Measurements from ENCODE around the gene C19orf47.

The C19orf47 gene

DNA sequence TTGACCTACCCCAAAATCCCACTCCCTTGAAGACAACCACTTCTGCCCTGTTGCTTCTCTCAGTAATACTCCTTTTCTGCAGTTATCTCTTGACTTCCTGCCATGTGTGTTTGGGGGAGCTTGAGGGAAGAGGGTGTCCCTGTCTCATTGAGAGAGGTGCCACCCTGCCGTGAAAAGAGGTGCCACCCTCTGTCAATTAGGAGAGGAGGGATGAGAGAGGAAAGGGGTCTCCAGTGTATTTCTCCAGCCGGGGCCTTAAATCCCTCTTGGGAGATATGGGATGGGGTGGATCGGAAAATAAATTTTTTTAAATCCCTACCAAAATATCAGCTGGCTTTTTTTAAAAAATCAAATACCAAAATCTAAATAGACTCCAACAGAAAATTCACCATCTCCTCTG is 16.8 kb upstream of the C19orf47 start:
- Histone ChIP-seq H3K4me2 (ENCODE audit: low read depth, low read length, poor library complexity, severe bottlenecking) (no peak overlapping the region), H3F3A (ENCODE audit: low read depth) (0 out of 2 replicates have a peak, but pooled peaks cover 7% of the 10 kb centered on the region), H3K9ac (ENCODE audit: low read depth, low read length, poor library complexity, severe bottlenecking) (no peak overlapping the region), H3K9me2 (replicated peaks; ENCODE audit: low read depth, low read length) (no peaks in the 10 kb centered on the region), H3K9me3 (ENCODE audit: insufficient read depth, low read depth, low read length) (no peaks in the 10 kb centered on the region), H3K79me2 (ENCODE audit: insufficient read depth, low read length) (no peaks in the 10 kb centered on the region), H3K27me3 (ENCODE audit: insufficient read depth, low read length, poor library complexity, severe bottlenecking) (no peaks in the 10 kb centered on the region), H4K20me1 (ENCODE audit: insufficient read depth, low read length, poor library complexity, severe bottlenecking) (no peaks in the 10 kb centered on the region), H3K4me1 (ENCODE audit: insufficient read depth, low read length, poor library complexity, severe bottlenecking) (peaks cover 17% of the 10 kb centered on the region), H3K36me3 (ENCODE audit: insufficient read depth, low read length) (no peaks in the 10 kb centered on the region), H3K4me3 (ENCODE audit: low read length, poor library complexity, severe bottlenecking) (no peak overlapping the region), H2AFZ (ENCODE audit: low read length) (no peak overlapping the region)
- TF ChIP-seq, protein P1, sequence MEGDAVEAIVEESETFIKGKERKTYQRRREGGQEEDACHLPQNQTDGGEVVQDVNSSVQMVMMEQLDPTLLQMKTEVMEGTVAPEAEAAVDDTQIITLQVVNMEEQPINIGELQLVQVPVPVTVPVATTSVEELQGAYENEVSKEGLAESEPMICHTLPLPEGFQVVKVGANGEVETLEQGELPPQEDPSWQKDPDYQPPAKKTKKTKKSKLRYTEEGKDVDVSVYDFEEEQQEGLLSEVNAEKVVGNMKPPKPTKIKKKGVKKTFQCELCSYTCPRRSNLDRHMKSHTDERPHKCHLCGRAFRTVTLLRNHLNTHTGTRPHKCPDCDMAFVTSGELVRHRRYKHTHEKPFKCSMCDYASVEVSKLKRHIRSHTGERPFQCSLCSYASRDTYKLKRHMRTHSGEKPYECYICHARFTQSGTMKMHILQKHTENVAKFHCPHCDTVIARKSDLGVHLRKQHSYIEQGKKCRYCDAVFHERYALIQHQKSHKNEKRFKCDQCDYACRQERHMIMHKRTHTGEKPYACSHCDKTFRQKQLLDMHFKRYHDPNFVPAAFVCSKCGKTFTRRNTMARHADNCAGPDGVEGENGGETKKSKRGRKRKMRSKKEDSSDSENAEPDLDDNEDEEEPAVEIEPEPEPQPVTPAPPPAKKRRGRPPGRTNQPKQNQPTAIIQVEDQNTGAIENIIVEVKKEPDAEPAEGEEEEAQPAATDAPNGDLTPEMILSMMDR (conservative IDR thresholded peaks at IDR 0.05; ENCODE audit: low read length): no peak
- TF ChIP-seq EZH2phosphoT487 (IDR thresholded peaks at IDR 0.05; ENCODE audit: borderline replicate concordance): no peak

DNA sequence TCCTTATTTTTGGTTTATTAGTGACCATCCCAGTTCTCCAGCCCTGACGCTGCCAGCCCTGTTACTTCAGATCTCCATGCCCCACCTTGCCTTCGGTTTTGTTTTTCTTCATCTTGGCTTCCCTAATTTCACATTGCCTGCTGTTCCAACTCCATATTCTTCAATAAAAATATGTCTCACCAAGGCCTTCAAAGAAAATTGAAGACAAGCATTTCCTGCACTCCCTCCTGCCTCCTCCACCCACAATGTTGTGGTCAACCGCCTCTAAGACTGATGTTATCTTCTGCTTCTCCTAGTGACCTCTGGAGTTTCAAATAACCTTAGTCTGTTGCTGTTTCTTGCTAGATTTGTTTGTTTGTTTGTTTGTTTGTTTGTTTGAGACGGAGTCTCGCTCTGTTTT is 14.9 kb upstream of the C19orf47 start:
- Histone ChIP-seq H3F3A (ENCODE audit: low read depth) (0 out of 2 replicates have a peak, but pooled peaks cover 7% of the 10 kb centered on the region), H3K4me2 (ENCODE audit: low read depth, low read length, poor library complexity, severe bottlenecking) (peak overlapping the region; percentile 59), H3K4me1 (ENCODE audit: insufficient read depth, low read length, poor library complexity, severe bottlenecking) (peaks cover 17% of the 10 kb centered on the region), H3K4me3 (ENCODE audit: low read length, poor library complexity, severe bottlenecking) (peak overlapping the region; percentile 42), H3K79me2 (ENCODE audit: insufficient read depth, low read length) (no peaks in the 10 kb centered on the region), H3K27me3 (ENCODE audit: insufficient read depth, low read length, poor library complexity, severe bottlenecking) (no peaks in the 10 kb centered on the region), H3K36me3 (ENCODE audit: insufficient read depth, low read length) (no peaks in the 10 kb centered on the region), H3K9me2 (replicated peaks; ENCODE audit: low read depth, low read length) (no peaks in the 10 kb centered on the region), H3K9ac (ENCODE audit: low read depth, low read length, poor library complexity, severe bottlenecking) (peak overlapping the region; percentile 36), H2AFZ (ENCODE audit: low read length) (no peak overlapping the region), H4K20me1 (ENCODE audit: insufficient read depth, low read length, poor library complexity, severe bottlenecking) (no peaks in the 10 kb centered on the region), H3K9me3 (ENCODE audit: insufficient read depth, low read depth, low read length) (no peaks in the 10 kb centered on the region)
- TF ChIP-seq EZH2phosphoT487 (IDR thresholded peaks at IDR 0.05; ENCODE audit: borderline replicate concordance): no peak
- TF ChIP-seq, protein P1 (conservative IDR thresholded peaks at IDR 0.05; ENCODE audit: low read length): no peak

DNA sequence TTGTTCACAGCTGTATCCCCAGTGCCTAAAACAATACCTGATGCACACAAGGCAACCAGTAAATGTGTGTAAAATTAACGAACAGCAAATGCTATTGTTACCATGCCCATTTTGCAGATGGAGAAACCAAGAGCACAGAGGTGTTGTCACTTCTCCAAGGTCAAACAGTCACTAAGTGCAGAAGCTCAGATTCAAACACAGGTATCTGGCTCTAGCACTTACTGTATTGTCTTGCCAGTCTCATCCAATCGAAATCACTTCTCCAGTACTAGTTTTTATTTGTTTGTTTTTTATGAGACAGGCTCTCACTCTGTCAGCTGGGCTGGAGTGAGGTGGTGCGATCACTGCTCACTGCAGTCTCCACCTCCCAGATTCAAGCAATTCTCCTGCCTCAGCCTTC is 14.0 kb upstream of the C19orf47 start:
- Histone ChIP-seq H3K9me2 (replicated peaks; ENCODE audit: low read depth, low read length) (no peaks in the 10 kb centered on the region), H3K9me3 (ENCODE audit: insufficient read depth, low read depth, low read length) (no peaks in the 10 kb centered on the region), H3F3A (ENCODE audit: low read depth) (0 out of 2 replicates have a peak, but pooled peaks cover 7% of the 10 kb centered on the region), H3K9ac (ENCODE audit: low read depth, low read length, poor library complexity, severe bottlenecking) (no peak overlapping the region), H3K36me3 (ENCODE audit: insufficient read depth, low read length) (no peaks in the 10 kb centered on the region), H3K4me1 (ENCODE audit: insufficient read depth, low read length, poor library complexity, severe bottlenecking) (peaks cover 23% of the 10 kb centered on the region), H2AFZ (ENCODE audit: low read length) (no peak overlapping the region), H4K20me1 (ENCODE audit: insufficient read depth, low read length, poor library complexity, severe bottlenecking) (no peaks in the 10 kb centered on the region), H3K79me2 (ENCODE audit: insufficient read depth, low read length) (no peaks in the 10 kb centered on the region), H3K4me2 (ENCODE audit: low read depth, low read length, poor library complexity, severe bottlenecking) (peak overlapping the region; percentile 59), H3K27me3 (ENCODE audit: insufficient read depth, low read length, poor library complexity, severe bottlenecking) (no peaks in the 10 kb centered on the region), H3K4me3 (ENCODE audit: low read length, poor library complexity, severe bottlenecking) (no peak overlapping the region)
- no peak for TF ChIP-seq EZH2phosphoT487 (IDR thresholded peaks at IDR 0.05; ENCODE audit: borderline replicate concordance)
- TF ChIP-seq, protein P1 (conservative IDR thresholded peaks at IDR 0.05; ENCODE audit: low read length): no peak

All from Loucy (cell line).